Neural cell (in vitro differentiated cells): ENCODE results near the gene STARD13. TPM values are rescaled to one million over a fixed set of nuclear protein-coding genes. Genes with fewer than 3 reads are reported as not detected.

Experiments
- H2AFZ ChIP-seq: fragments of 200-600, 300-800 bp; sonication (generic), shearing (Covaris generic); 2 replicates; pipeline ENCODE4 v1.6.0; 2014; ENCODE audit warnings: low read depth, mild to moderate bottlenecking, antibody characterized with exemption, low read length, moderate library complexity
- H3F3A ChIP-seq: fragments of 200-600 bp; shearing (Covaris generic); 2 replicates; pipeline ENCODE4 v1.6.1; 2016; ENCODE audit warnings: mild to moderate bottlenecking, moderate library complexity, mixed read lengths, antibody characterized with exemption, low read length; ENCODE audit not compliant: insufficient read depth, poor library complexity, severe bottlenecking
- H3K27ac ChIP-seq: fragments of 200-600, 300-800 bp; sonication (generic), shearing (Covaris generic); 2 replicates; pipeline ENCODE4 v1.5.1; 2014; ENCODE audit warnings: mild to moderate bottlenecking, low read length, moderate library complexity
- H3K27me3 ChIP-seq: fragments of 300-800, 200-600 bp; sonication (generic), shearing (Covaris generic); 2 replicates; pipeline ENCODE4 v1.6.0; 2014; ENCODE audit warnings: mild to moderate bottlenecking, low read depth, low read length, moderate library complexity; ENCODE audit not compliant: insufficient read depth
- H3K36me3 ChIP-seq: fragments of 300-800, 200-600 bp; sonication (generic), shearing (Covaris generic); 2 replicates; pipeline ENCODE4 v1.5.1; 2014; ENCODE audit warnings: mild to moderate bottlenecking, antibody characterized with exemption, low read length, moderate library complexity; ENCODE audit not compliant: insufficient read depth
- H3K4me2 ChIP-seq: fragments of 300-800, 200-600 bp; sonication (generic), shearing (Covaris generic); 2 replicates; pipeline ENCODE4 v1.6.0; 2014; ENCODE audit warnings: mild to moderate bottlenecking, low read length
- H3K4me3 ChIP-seq: fragments of 300-800, 200-600 bp; sonication (generic), shearing (Covaris generic); 2 replicates; pipeline ENCODE4 v1.5.1; 2014; ENCODE audit warnings: mild to moderate bottlenecking, low read length, moderate library complexity
- H3K79me2 ChIP-seq: fragments of 200-600 bp; shearing (Covaris generic); replicated peaks from 2 replicates; pipeline ENCODE4 v1.6.0; 2014; ENCODE audit warnings: mild to moderate bottlenecking, low read length, moderate library complexity; ENCODE audit not compliant: insufficient read depth
- H3K9ac ChIP-seq: fragments of 300-800, 200-600 bp; sonication (generic), shearing (Covaris generic); 2 replicates; pipeline ENCODE4 v1.6.1; 2016; ENCODE audit warnings: mild to moderate bottlenecking, low read length, mixed read lengths
- H3K9me2 ChIP-seq: fragments of 200-600 bp; shearing (Covaris generic); 2 replicates; pipeline ENCODE4 v1.6.1; 2016; ENCODE audit warnings: mild to moderate bottlenecking, low read length, mixed read lengths; ENCODE audit not compliant: insufficient read depth
- H3K9me3 ChIP-seq: fragments of 200-600, 300-800 bp; sonication (generic), shearing (Covaris generic); 2 replicates; pipeline ENCODE4 v1.6.1; 2016; ENCODE audit warnings: mild to moderate bottlenecking, mixed run types, low read length, moderate library complexity, mixed read lengths
- H4K20me1 ChIP-seq: fragments of 200-600 bp; shearing (Covaris generic); 2 replicates; pipeline ENCODE4 v1.6.1; 2016; ENCODE audit warnings: mild to moderate bottlenecking, mixed run types; ENCODE audit not compliant: insufficient read depth
- CTCF ChIP-seq: fragments of 450-650 bp; IDR thresholded peaks from 2 replicates; pipeline ENCODE4 v1.5.1; 2014; ENCODE audit warnings: antibody characterized with exemption, mild to moderate bottlenecking, moderate library complexity; ENCODE audit not compliant: poor library complexity, severe bottlenecking
- EP300 ChIP-seq: fragments of 450-650 bp; conservative IDR thresholded peaks from 2 replicates; pipeline ENCODE4 v1.6.1; 2014; ENCODE audit warnings: antibody characterized with exemption, mild to moderate bottlenecking, moderate library complexity; ENCODE audit not compliant: poor library complexity, severe bottlenecking
- EZH2 ChIP-seq: fragments of 200-600, 300-800 bp; shearing (Covaris generic), sonication (generic); IDR thresholded peaks from 2 replicates; pipeline ENCODE4 v1.6.1; 2014; ENCODE audit warnings: antibody characterized with exemption, low read length, borderline replicate concordance, mild to moderate bottlenecking; ENCODE audit not compliant: insufficient read depth, poor library complexity, severe bottlenecking
- MXI1 ChIP-seq: fragments of 450-650 bp; conservative IDR thresholded peaks from 2 replicates; pipeline ENCODE4 v1.6.1; 2014; ENCODE audit warnings: antibody characterized with exemption, mild to moderate bottlenecking; ENCODE audit not compliant: poor library complexity, severe bottlenecking
- POLR2AphosphoS5 ChIP-seq: IDR thresholded peaks from 2 replicates; pipeline ENCODE4 v1.6.1; 2012
- RAD21 ChIP-seq: fragments of 450-650 bp; conservative IDR thresholded peaks from 2 replicates; pipeline ENCODE4 v1.6.1; 2014; ENCODE audit warnings: antibody characterized with exemption, mild to moderate bottlenecking, moderate library complexity
- REST ChIP-seq: IDR thresholded peaks from 2 replicates; pipeline ENCODE4 v1.6.1; 2012; ENCODE audit warnings: borderline replicate concordance
- SMC3 ChIP-seq: fragments of 450-650 bp; conservative IDR thresholded peaks from 2 replicates; pipeline ENCODE4 v1.6.1; 2014; ENCODE audit warnings: antibody characterized with exemption, mild to moderate bottlenecking, moderate library complexity; ENCODE audit not compliant: poor library complexity
- polyA plus RNA-seq: library from polyadenylated mRNA; depleted of rRNA; stranded (reverse); fragments of >200 nt; gene quantifications from 2 replicates; pipeline ENCODE4 v1.2.3, GENCODE V29; 2014

STARD13 gene
- polyA plus RNA-seq, 1 donor from 2014 or later: 0.05 TPM

- no peak overlapping the region for H3K27ac ChIP-seq
- H3F3A ChIP-seq: no peaks in the 10 kb centered on the region
- no peaks in the 10 kb centered on the region for H3K79me2 ChIP-seq
- H3K9ac ChIP-seq: no peak overlapping the region
- H3K27me3 ChIP-seq: no peaks in the 10 kb centered on the region
- no peak overlapping the region for H2AFZ ChIP-seq
- H3K4me2 ChIP-seq: no peak overlapping the region
- H3K4me3 ChIP-seq: no peak overlapping the region
- H3K36me3 ChIP-seq: no peaks in the 10 kb centered on the region
- no peaks in the 10 kb centered on the region for H3K9me3 ChIP-seq
- H3K9me2 ChIP-seq: no peaks in the 10 kb centered on the region
- no peaks in the 10 kb centered on the region for H4K20me1 ChIP-seq
- no peak for TF ChIP-seq POLR2AphosphoS5
- TF ChIP-seq MXI1: no peak
- TF ChIP-seq CTCF: no peak
- no peak for TF ChIP-seq SMC3
- TF ChIP-seq EP300: no peak
- TF ChIP-seq REST: no peak
- no peak for TF ChIP-seq RAD21
Observed at GRCh38 chr13:33158271-33158670, 127.3 kb downstream of the STARD13 start.

- H3K27ac ChIP-seq: no peak overlapping the region
- no peaks in the 10 kb centered on the region for H3K79me2 ChIP-seq
Observed at GRCh38 chr13:33154911-33155310, 130.6 kb downstream of the STARD13 start.

More at GRCh38 chr13:33154911-33155310, 130.6 kb downstream of the STARD13 start:
- H3K4me2 ChIP-seq: no peak overlapping the region
- no peaks in the 10 kb centered on the region for H3K9me3 ChIP-seq
- no peaks in the 10 kb centered on the region for H3F3A ChIP-seq
- H2AFZ ChIP-seq: no peak overlapping the region
- TF ChIP-seq SMC3 (no peak), RAD21 (no peak), EZH2 (no peak), REST (no peak)
- no peaks in the 10 kb centered on the region for H4K20me1 ChIP-seq
- H3K27me3 ChIP-seq: no peaks in the 10 kb centered on the region
- H3K36me3 ChIP-seq: no peaks in the 10 kb centered on the region
- no peak overlapping the region for H3K9ac ChIP-seq
- H3K4me3 ChIP-seq: no peak overlapping the region
- no peaks in the 10 kb centered on the region for H3K9me2 ChIP-seq
